Breast epithelium (tissue), 3 donors: Measurements from ENCODE around the gene ODF4.

Experiments used
- POLR2A ChIP-seq: fragments of 450-650 bp; IDR thresholded peaks from one replicate; pipeline ENCODE4 v1.6.1; 2016; ENCODE audit warnings: antibody characterized with exemption, mild to moderate bottlenecking, moderate library complexity
- POLR2AphosphoS5 ChIP-seq, 3 donors: sonication (generic); formaldehyde crosslinking; IDR thresholded peaks; one replicate each; pipeline ENCODE4 v1.6.1; 2017; ENCODE audit warnings: antibody characterized with exemption in 3 of 3
- TF ChIP-seq, protein P1 (sequence below), 3 donors: fragments of 450-650 bp; IDR thresholded peaks; one replicate each; pipeline ENCODE4 v1.5.1; 2016 to 2017; ENCODE audit warnings: antibody characterized with exemption in 3 of 3, mild to moderate bottlenecking in 3 of 3, moderate library complexity in 3 of 3

- TF ChIP-seq, protein P1, sequence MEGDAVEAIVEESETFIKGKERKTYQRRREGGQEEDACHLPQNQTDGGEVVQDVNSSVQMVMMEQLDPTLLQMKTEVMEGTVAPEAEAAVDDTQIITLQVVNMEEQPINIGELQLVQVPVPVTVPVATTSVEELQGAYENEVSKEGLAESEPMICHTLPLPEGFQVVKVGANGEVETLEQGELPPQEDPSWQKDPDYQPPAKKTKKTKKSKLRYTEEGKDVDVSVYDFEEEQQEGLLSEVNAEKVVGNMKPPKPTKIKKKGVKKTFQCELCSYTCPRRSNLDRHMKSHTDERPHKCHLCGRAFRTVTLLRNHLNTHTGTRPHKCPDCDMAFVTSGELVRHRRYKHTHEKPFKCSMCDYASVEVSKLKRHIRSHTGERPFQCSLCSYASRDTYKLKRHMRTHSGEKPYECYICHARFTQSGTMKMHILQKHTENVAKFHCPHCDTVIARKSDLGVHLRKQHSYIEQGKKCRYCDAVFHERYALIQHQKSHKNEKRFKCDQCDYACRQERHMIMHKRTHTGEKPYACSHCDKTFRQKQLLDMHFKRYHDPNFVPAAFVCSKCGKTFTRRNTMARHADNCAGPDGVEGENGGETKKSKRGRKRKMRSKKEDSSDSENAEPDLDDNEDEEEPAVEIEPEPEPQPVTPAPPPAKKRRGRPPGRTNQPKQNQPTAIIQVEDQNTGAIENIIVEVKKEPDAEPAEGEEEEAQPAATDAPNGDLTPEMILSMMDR (IDR thresholded peaks at IDR 0.05), result no peak
- TF ChIP-seq POLR2AphosphoS5 (IDR thresholded peaks at IDR 0.05) (no peak), POLR2A (no peak)
These were observed 46.8 kb upstream of the ODF4 start for GRCh38 chr17:8292639-8293395.
